ENCODE data around the gene ADAMTS16.

The ADAMTS16 gene

DNA sequence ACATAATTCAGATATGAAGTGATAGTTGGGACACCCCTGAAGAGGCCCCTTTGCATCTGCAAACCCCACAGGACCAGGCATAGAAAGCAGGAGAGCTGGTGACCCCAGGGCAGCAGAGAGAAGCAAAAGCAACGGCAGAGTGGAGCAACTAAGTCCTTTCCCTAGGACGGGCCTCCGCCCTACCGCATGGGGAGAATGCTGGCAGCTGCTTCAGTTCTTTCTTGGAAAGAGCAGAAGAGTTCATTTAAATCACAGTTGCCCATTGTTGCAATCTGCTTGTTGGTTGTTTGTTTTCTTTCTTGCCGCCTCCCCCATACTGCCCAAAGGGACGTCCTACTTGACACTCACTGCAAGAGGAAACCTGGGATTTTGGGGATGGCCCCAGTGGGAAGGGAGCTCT, 126.2 kb downstream of the ADAMTS16 start:
- no peak for DNase-seq (ENCODE audit: low read depth)
- TF ChIP-seq, protein P1, sequence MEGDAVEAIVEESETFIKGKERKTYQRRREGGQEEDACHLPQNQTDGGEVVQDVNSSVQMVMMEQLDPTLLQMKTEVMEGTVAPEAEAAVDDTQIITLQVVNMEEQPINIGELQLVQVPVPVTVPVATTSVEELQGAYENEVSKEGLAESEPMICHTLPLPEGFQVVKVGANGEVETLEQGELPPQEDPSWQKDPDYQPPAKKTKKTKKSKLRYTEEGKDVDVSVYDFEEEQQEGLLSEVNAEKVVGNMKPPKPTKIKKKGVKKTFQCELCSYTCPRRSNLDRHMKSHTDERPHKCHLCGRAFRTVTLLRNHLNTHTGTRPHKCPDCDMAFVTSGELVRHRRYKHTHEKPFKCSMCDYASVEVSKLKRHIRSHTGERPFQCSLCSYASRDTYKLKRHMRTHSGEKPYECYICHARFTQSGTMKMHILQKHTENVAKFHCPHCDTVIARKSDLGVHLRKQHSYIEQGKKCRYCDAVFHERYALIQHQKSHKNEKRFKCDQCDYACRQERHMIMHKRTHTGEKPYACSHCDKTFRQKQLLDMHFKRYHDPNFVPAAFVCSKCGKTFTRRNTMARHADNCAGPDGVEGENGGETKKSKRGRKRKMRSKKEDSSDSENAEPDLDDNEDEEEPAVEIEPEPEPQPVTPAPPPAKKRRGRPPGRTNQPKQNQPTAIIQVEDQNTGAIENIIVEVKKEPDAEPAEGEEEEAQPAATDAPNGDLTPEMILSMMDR (conservative IDR thresholded peaks at IDR 0.05; ENCODE audit: low read depth, low read length) = no peak
- H3K4me3 ChIP-seq (ENCODE audit: low read depth, low read length) = no peak overlapping the region

DNA sequence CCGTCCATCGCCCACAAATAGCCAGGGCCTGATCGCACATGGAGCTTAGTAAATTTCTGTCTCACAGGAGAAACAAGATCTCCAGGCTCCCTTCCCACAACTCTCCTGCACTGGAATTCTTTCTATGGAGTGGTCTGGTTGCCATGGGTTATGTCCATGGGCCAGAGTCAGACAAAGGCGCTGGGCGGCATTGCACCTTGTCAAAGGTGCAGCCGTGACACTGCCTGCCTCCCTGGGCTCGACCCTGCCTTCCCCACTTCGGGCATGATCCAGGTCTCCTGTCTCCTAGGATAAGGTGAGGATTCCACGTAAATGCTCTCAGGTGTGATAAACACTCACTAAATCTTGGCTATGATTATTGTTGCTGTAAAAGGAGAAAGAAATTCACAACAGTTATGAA, 130.0 kb downstream of the ADAMTS16 start:
- DNase-seq (ENCODE audit: low read depth) = no peak
- no peak overlapping the region for H3K4me3 ChIP-seq (ENCODE audit: low read depth, low read length)
- TF ChIP-seq, protein P1 (conservative IDR thresholded peaks at IDR 0.05; ENCODE audit: low read depth, low read length) = no peak

DNA sequence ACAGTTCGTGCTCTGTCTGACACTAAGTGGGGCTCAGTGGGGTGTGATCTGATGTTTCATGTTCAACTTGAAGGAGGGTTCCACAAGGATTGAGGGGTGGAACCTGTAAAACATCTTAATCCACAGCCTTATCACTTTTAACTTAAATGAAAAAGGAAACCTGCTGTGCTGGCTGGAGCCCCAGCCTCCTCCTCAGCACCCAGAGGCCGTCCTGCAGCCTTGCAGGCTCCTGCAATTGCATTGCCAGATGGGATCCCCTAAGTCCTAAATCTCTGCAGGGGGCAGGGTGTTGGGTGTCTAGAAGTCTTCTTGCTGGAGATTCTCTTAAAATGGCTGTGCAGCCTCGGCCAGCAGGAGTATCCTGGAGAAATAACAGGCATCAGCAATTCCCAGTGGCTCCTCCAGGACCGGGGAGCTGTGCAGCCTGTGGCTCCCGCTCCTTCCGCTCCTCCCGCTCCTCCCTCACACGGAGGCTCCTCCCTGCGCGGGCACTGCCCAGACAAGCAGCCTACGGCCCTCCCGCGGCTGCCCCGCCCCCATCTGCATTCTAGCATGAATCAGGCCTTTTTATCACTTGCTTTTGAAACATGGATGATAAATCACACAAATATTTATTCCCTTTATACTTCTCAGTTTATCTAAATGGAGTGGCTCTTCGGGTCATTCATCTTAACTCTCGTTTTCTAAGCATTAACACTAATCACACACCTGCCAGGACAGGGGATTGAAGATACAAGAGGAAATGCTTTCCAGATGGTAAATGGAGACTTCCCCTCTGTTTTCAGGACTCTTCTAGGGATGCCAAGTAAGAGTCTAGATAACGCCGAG, 131.0 kb downstream of the ADAMTS16 start:
- TF ChIP-seq, protein P1 (conservative IDR thresholded peaks at IDR 0.05; ENCODE audit: low read depth, low read length) = peak; percentile 15
- H3K4me3 ChIP-seq (ENCODE audit: low read depth, low read length) = peak overlapping the region; percentile 38
- DNase-seq (ENCODE audit: low read depth) = peak; percentile 85

DNA sequence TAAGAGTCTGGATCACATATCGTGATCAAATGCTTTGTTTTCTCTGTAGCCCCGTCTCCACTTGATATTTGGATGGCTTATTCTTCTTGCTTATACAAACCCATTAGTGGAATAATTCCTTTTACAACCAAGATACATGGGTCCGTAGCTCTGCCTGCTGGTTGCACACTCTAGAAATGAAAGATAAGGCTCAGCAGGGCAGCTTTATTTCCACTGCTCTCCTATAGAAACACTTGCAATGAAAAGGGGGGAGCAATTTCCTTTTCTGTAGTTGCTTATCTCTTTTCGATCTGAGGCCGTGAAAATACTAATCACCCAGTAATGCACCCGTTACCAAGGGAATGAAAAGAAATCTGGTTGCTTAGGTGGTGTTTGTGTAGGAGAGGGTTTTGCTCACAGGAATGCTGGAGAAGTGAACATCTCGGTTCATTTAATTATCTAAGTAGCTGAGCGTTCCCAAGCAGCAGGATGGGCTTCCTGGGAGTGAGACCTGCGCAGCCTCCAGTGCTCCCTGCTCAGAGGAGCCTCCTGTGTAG, 131.7 kb downstream of the ADAMTS16 start:
- peak; percentile 53 for DNase-seq (ENCODE audit: low read depth)
- TF ChIP-seq, protein P1 (conservative IDR thresholded peaks at IDR 0.05; ENCODE audit: low read depth, low read length) = peak; percentile 3
- peak overlapping the region; percentile 38 for H3K4me3 ChIP-seq (ENCODE audit: low read depth, low read length)

DNA sequence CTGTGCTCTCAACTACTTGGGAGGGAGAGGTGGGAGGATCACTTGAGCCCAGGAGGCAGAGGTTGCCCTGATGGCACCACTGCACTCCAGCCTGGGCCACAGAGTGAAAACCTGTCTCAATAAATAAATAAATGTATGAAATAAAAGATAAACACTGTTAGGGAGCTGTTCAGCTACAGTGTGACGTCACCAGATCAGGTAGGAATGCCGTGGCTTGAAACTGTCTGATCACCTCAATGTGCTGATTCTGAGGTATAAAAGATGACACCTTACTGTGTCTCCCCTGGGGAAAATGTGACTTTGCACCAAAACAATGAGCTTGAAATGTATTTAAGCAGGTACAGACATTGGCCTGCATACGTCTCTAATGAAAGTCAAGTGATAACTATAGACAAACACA, 133.3 kb downstream of the ADAMTS16 start:
- TF ChIP-seq, protein P1 (conservative IDR thresholded peaks at IDR 0.05; ENCODE audit: low read depth, low read length) = no peak
- H3K4me3 ChIP-seq (ENCODE audit: low read depth, low read length) = no peak overlapping the region
- no peak for DNase-seq (ENCODE audit: low read depth)

DNA sequence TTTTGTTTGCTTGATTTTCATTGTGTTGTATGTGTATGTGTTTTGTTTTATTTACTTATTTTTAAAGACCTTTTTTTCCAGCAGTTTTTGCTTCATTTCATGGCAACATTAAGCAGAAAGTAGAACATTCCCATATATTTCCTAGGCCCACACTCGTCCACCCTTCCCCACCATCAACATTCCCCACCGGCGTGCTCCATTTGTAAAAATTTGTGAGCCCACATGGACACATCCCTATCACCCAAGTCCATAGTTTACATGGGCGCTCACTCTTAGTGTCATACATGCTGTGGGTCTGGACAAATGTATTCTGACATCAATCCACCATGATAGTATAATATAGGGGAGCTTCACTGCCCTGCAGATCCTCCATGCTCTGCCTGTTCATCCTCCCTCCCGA, 133.8 kb downstream of the ADAMTS16 start:
- no peak overlapping the region for H3K4me3 ChIP-seq (ENCODE audit: low read depth, low read length)
- no peak for DNase-seq (ENCODE audit: low read depth)
- TF ChIP-seq, protein P1 (conservative IDR thresholded peaks at IDR 0.05; ENCODE audit: low read depth, low read length) = no peak

DNA sequence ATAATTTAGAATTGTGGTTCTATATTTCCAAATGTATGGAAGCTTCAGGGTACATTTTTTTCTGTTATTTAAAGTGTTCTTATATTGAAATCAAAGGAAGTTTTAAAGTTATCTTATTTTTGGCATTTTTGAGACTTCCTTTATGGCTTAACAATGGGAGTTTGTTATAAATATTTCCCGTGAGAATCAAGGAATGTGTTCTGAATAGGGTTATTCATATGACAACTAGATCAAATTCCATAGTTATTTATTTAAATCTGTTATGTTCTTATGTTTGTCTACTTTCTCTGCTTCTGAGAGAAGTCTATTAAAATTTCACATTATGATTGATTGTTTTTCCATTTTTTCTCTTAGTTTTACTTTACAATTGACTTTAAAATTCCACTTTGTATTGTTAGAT, 135.1 kb downstream of the ADAMTS16 start:
- TF ChIP-seq, protein P1 (conservative IDR thresholded peaks at IDR 0.05; ENCODE audit: low read depth, low read length) = no peak
- no peak overlapping the region for H3K4me3 ChIP-seq (ENCODE audit: low read depth, low read length)
- DNase-seq (ENCODE audit: low read depth) = no peak
